Smooth muscle cell (in vitro differentiated cells): ENCODE results near the gene THADA. TPM values are rescaled to one million over a fixed set of nuclear protein-coding genes. Genes with fewer than 3 reads are reported as not detected.

Source experiments
- DNase-seq: peaks from one replicate; lab custom pipeline; 2025; ENCODE audit not compliant: unreplicated experiment; lab: John Stamatoyannopoulos, UW
- H2AFZ ChIP-seq: fragments of 200-600 bp; sonication (generic); 2 replicates; pipeline ENCODE4 v1.6.0; 2016; ENCODE audit warnings: antibody characterized with exemption, low read depth, mild to moderate bottlenecking
- H3F3A ChIP-seq: fragments of 200-600 bp; sonication (generic); 2 replicates; pipeline ENCODE4 v1.6.0; 2017; ENCODE audit warnings: antibody characterized with exemption, low read depth
- H3K27ac ChIP-seq: fragments of 200-600 bp; sonication (generic); 2 replicates; pipeline ENCODE4 v1.5.1; 2016; ENCODE audit warnings: low read depth, mild to moderate bottlenecking
- H3K27me3 ChIP-seq: fragments of 200-600 bp; sonication (generic); 2 replicates; pipeline ENCODE4 v1.6.1; 2016; ENCODE audit warnings: low read depth, mild to moderate bottlenecking
- H3K36me3 ChIP-seq: fragments of 200-600 bp; sonication (generic); 2 replicates; pipeline ENCODE4 v1.5.1; 2016; ENCODE audit warnings: low read depth
- H3K4me1 ChIP-seq: fragments of 200-600 bp; sonication (generic); 2 replicates; pipeline ENCODE4 v1.5.1; 2016; ENCODE audit warnings: low read depth
- H3K4me2 ChIP-seq: fragments of 200-600 bp; sonication (generic); 2 replicates; pipeline ENCODE4 v1.6.0; 2016; ENCODE audit warnings: mild to moderate bottlenecking
- H3K4me3 ChIP-seq: fragments of 200-600 bp; sonication (generic); 2 replicates; pipeline ENCODE4 v1.5.1; 2016; ENCODE audit warnings: mild to moderate bottlenecking
- H3K79me2 ChIP-seq: fragments of 200-600 bp; sonication (generic); 2 replicates; pipeline ENCODE4 v1.6.0; 2016; ENCODE audit warnings: low read depth, mild to moderate bottlenecking
- H3K9ac ChIP-seq: fragments of 200-600 bp; sonication (generic); 2 replicates; pipeline ENCODE4 v1.6.0; 2016; ENCODE audit warnings: low read depth
- H3K9me3 ChIP-seq: fragments of 200-600 bp; sonication (generic); replicated peaks from 2 replicates; pipeline ENCODE4 v1.5.1; 2016; ENCODE audit warnings: low read depth
- H4K20me1 ChIP-seq: fragments of 200-600 bp; sonication (generic); 2 replicates; pipeline ENCODE4 v1.6.0; 2016; ENCODE audit warnings: low read depth
- CTCF ChIP-seq: fragments of 200-600 bp; sonication (generic); IDR thresholded peaks from 2 replicates; pipeline ENCODE4 v1.5.1; 2017; ENCODE audit warnings: borderline replicate concordance, mild to moderate bottlenecking, antibody characterized with exemption; ENCODE audit not compliant: insufficient read depth, poor library complexity, severe bottlenecking
- WGBS: methylation state at CpG from one replicate; pipeline ENCODE4 v1.1.7; 2016; ENCODE audit warnings: low lambda C conversion rate; 5-methylcytosine and 5-hydroxymethylcytosine counted together
- polyA plus RNA-seq: library from polyadenylated mRNA; unstranded; fragments of >200 nt; fragmentation: Nextera tagmentation; extraction: Ambion mirVana; gene quantifications from 2 replicates; pipeline ENCODE4 v1.2.1, GENCODE V29; 2016
- total RNA-seq: library from RNA; depleted of rRNA; stranded (reverse); fragments of >200 nt; gene quantifications from 2 replicates; pipeline ENCODE4 v1.2.3, GENCODE V29; 2014

THADA gene
- total and polyA plus RNA-seq, 2 experiments from 2014 or later, result 11.3 to 20.9 TPM

GRCh38 chr2:43419243-43419642 is 176.6 kb downstream of the THADA start:
- Histone ChIP-seq H3K79me2 (no peaks in the 10 kb centered on the region), H3K4me2 (no peak overlapping the region), H3K36me3 (no peaks in the 10 kb centered on the region), H3K27me3 (no peaks in the 10 kb centered on the region), H2AFZ (no peak overlapping the region), H3K4me3 (no peak overlapping the region), H3F3A (no peaks in the 10 kb centered on the region), H3K9me3 (no peaks in the 10 kb centered on the region), H3K9ac (no peak overlapping the region), H3K27ac (no peak overlapping the region), H3K4me1 (no peaks in the 10 kb centered on the region), H4K20me1 (no peaks in the 10 kb centered on the region)
- no peak for DNase-seq
- WGBS, result 58% methylated on average over 3 of the region's 3 CpGs
- no peak for TF ChIP-seq CTCF

- WGBS, result 98% methylated on average over 3 of the region's 3 CpGs
Measured at GRCh38 chr2:43418680-43419079, 177.2 kb downstream of the THADA start.

DNA sequence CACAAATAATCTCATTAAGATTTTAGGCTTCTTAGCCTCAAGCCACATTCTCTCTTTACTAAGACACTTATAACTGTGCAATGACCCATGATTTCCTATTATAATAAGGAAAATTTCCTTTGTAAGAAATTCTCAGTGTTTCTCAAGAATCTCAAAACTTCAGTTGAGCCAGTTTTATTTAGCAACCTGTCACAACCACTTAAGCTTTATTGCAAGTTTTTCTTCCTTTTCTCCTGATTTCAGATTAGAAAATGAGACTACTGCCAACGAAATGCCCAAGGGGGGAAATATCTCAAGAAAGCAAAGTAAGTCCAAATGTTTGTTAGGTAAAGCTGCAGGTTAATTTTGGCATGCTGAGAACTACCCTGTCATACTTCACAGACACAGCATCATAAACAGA is 178.5 kb downstream of the THADA start:
- DNase-seq, result no peak
- no peak for TF ChIP-seq CTCF
- Histone ChIP-seq H4K20me1 (no peaks in the 10 kb centered on the region), H3F3A (no peaks in the 10 kb centered on the region), H3K9ac (no peak overlapping the region), H3K27ac (no peak overlapping the region), H3K79me2 (no peaks in the 10 kb centered on the region), H3K27me3 (no peaks in the 10 kb centered on the region), H3K4me3 (no peak overlapping the region), H3K9me3 (no peaks in the 10 kb centered on the region), H3K36me3 (no peaks in the 10 kb centered on the region), H3K4me2 (no peak overlapping the region), H2AFZ (no peak overlapping the region), H3K4me1 (no peaks in the 10 kb centered on the region)
- WGBS, result 92% methylated on average over 1 of the region's 1 CpG

More at GRCh38 chr2:43418680-43419079, 177.2 kb downstream of the THADA start:
- Histone ChIP-seq H3K4me2 (no peak overlapping the region), H3K79me2 (no peaks in the 10 kb centered on the region), H3K9ac (no peak overlapping the region), H3F3A (no peaks in the 10 kb centered on the region), H2AFZ (no peak overlapping the region), H3K27me3 (no peaks in the 10 kb centered on the region), H3K4me1 (no peaks in the 10 kb centered on the region), H3K9me3 (no peaks in the 10 kb centered on the region), H3K27ac (no peak overlapping the region), H4K20me1 (no peaks in the 10 kb centered on the region), H3K36me3 (no peaks in the 10 kb centered on the region), H3K4me3 (no peak overlapping the region)
- DNase-seq, result no peak
- TF ChIP-seq CTCF, result no peak

GRCh38 chr2:43415592-43415991 is 180.2 kb downstream of the THADA start:
- 81% methylated on average over 7 of the region's 7 CpGs for WGBS
- no peak for TF ChIP-seq CTCF
- Histone ChIP-seq H2AFZ (no peak overlapping the region), H4K20me1 (no peaks in the 10 kb centered on the region), H3K4me2 (no peak overlapping the region), H3K9ac (no peak overlapping the region), H3K79me2 (no peaks in the 10 kb centered on the region), H3K4me3 (no peak overlapping the region), H3K9me3 (no peaks in the 10 kb centered on the region), H3F3A (no peaks in the 10 kb centered on the region), H3K4me1 (no peaks in the 10 kb centered on the region), H3K27me3 (no peaks in the 10 kb centered on the region), H3K27ac (no peak overlapping the region), H3K36me3 (no peaks in the 10 kb centered on the region)
- no peak for DNase-seq
